NCI-H146 treated with DMSO at 0.1 percent for 48 hours (cell line): Measurements from ENCODE around the gene ZMAT2.
"Not testable (repeated sequence)": the region's sequence is repeated elsewhere in the genome, so short reads cannot be mapped to it uniquely, and the experiment has no call there.

Experiments used
- DNase-seq: peaks from one replicate; lab custom pipeline; 2025; ENCODE audit not compliant: unreplicated experiment; lab: John Stamatoyannopoulos, UW

Gene ZMAT2

DNA sequence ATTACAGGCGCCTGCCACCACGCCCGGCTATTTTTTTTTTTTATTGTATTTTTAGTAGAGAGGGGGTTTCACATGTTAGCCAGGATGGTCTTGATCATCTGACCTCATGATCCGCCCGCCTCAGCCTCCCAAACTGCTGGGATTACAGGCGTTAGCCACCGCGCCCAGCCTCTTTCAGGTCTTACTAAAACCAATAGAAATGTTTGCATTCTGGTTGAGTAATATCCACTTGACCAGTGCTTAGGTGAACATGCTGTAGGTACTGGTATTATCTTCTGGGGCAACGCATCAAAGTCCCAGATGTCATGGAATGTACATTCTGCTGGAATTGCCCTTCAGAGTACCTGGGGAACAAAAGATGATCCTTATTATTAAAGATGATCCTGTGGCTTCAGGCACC is 8.5 kb downstream of the ZMAT2 start:
- not testable (repeated sequence) for DNase-seq

DNA sequence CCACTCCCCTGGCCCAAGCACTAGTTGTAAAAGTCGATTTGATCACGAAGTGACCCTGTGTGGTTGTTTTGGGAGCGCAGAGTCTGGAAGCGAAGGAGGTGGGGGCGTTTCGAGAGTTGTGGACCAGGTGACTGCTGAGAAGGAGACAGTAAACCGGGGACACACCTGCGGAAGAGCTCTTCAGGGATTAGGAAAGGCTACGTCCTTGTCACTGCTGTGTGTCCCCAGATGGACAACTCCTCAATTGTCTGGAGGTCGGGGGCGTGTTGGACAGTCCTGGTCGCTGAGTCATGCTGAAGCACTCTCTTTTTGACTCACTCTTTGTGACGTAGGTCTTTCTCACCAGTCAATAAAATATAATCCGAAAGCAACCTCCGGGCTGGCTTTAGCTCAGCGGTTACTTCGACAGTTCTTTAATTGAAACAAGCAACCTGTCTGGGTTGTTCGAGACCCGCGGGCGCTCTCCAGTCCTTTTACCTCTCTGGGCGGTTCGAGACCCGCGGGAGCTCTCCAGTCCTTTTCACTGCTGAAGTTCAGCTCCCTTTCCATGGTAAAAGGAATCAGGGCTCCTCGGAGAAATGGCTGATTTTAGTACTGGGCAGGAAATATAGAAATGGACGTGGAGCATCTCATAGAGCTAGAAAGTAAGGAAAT is 10.8 kb downstream of the ZMAT2 start:
- DNase-seq = peak; percentile 87

- no peak for DNase-seq
Observed at GRCh38 chr5:140711794-140712193, 11.5 kb downstream of the ZMAT2 start.

- no peak for DNase-seq
Observed at GRCh38 chr5:140713562-140714094, 13.4 kb downstream of the ZMAT2 start.

DNA sequence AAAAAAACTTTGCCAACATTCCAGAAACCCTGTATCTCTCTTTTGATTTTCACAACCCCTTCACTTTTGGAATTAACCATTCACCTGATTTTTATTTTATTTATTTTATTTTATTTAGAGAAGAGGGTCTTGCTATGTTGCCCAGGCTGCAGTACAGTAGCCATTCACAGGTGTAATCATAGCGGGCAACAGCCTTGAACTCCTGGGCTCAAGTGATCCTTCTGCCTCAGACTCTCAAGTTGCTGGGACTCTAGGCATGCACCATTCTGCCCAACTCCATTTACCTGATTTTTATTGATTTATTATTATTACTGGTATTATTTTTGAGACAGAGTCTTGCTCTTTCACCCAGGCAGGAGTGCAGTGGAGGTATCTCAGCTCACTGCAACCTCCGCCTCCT is 16.0 kb downstream of the ZMAT2 start:
- DNase-seq = not testable (repeated sequence)

- no peak for DNase-seq
Observed at GRCh38 chr5:140718266-140718592, 18.0 kb downstream of the ZMAT2 start.

DNA sequence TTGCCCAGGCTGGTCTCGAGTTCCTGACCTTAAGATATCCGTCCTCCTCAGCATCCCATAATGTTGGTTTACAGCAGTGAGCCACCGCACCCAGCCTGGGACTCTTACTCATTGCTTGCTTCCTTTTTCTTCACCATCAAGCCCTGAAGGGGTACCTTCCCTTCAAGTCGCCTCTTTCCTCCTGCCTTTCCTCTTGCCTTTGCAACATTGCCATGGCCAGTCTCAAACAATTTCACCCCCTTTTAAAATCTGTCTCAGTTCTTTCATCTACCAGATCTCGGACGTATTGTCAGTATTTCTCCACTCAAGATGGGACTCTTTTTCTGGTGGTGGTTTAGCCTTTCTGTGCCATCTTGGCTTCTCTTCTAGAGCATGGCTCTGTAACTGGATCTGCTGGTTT is 20.5 kb downstream of the ZMAT2 start:
- DNase-seq = not testable (repeated sequence)

- DNase-seq = not testable (repeated sequence)
Observed at GRCh38 chr5:140721395-140721794, 21.1 kb downstream of the ZMAT2 start.

DNA sequence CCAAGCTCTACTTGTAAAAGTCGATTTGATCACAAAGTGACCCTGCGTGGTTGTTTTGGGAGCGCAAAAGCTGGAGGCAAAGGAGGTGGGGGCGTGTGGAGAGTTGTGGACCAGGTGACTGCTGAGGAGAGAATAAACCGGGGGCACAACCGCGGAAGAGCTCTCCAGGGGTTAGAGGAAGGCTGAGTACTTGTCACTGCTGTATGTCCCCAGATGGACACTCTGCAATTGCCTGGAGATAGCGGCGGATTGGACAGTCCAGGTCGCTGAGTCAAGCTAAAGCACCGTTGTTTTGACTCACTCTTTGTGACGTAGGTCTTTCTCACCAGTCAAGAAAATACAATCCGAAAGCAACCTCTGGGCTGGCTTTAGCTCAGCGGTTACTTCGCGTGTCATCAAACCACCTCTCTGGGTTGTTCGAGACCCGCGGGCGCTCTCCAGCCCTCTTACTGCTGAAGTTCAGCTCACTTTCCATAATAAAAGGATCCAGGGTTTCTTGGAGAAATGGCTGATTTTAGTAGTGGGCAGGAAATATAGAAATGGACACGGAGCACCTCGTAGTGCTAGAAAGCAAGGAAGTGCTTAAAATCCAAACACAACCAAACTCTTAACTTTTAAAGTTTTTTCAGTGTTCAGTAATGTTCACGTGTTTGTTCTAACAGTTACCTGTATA is 25.7 kb downstream of the ZMAT2 start:
- peak; percentile 87 for DNase-seq

DNA sequence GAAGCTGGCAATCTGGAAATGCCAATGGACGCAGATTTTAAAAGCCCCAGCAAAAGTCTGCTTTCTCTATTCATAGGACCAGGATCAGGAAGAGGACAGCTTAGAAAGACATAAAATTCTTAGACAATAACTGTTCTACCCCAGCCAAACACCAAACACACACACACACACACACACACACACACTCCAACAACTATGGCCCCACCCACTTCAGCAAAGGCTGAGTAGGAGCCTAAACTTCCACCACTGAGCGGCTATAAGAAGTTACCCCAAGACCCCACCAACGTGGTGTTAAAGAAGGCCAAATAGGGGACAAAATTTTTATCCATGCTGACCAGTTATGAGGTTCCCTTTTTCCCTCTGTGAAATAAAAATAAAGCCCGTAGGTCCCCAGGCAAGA is 32.9 kb downstream of the ZMAT2 start:
- no peak for DNase-seq

- DNase-seq = peak; percentile 5
Observed at GRCh38 chr5:140734354-140734753, 34.1 kb downstream of the ZMAT2 start.

GRCh38 chr5:140737486-140737885 is 37.2 kb downstream of the ZMAT2 start:
- DNase-seq = no peak

- no peak for DNase-seq
Observed at GRCh38 chr5:140741967-140742366, 41.7 kb downstream of the ZMAT2 start.

- no peak for DNase-seq
Observed at GRCh38 chr5:140753561-140753960, 53.3 kb downstream of the ZMAT2 start.
